ENCODE data around the gene HIP1.
"Not testable (repeated sequence)": the region's sequence is repeated elsewhere in the genome, so short reads cannot be mapped to it uniquely, and the experiment has no call there.

HIP1 gene

GRCh38 chr7:75688200-75689136 lies 50.3 kb downstream of the HIP1 start:
- no peak for FAIRE-seq

GRCh38 chr7:75687246-75688088 lies 51.3 kb downstream of the HIP1 start:
- DNase-seq (ENCODE audit: extremely low spot score, insufficient read length, low read depth) (no peak), FAIRE-seq (no peak)

More at GRCh38 chr7:75688200-75689136, 50.3 kb downstream of the HIP1 start:
- DNase-seq (ENCODE audit: extremely low spot score, insufficient read length, low read depth): no peak

- FAIRE-seq (no peak), DNase-seq (ENCODE audit: extremely low spot score, insufficient read length, low read depth) (no peak)
These were observed 52.2 kb downstream of the HIP1 start for GRCh38 chr7:75686551-75686950.

GRCh38 chr7:75682052-75682451 lies 56.7 kb downstream of the HIP1 start:
- not testable (repeated sequence) for FAIRE-seq; DNase-seq (ENCODE audit: extremely low spot score, insufficient read length, low read depth)

- DNase-seq (ENCODE audit: extremely low spot score, insufficient read length, low read depth) (no peak), FAIRE-seq (no peak)
These were observed 59.7 kb downstream of the HIP1 start for GRCh38 chr7:75679060-75679459.

- no peak for DNase-seq (ENCODE audit: extremely low spot score, insufficient read length, low read depth)
- no peak for FAIRE-seq
These were observed 69.2 kb downstream of the HIP1 start for GRCh38 chr7:75669579-75669978.

GRCh38 chr7:75667938-75668337 lies 70.8 kb downstream of the HIP1 start:
- FAIRE-seq: no peak
- DNase-seq (ENCODE audit: extremely low spot score, insufficient read length, low read depth): no peak

- no peak for DNase-seq (ENCODE audit: extremely low spot score, insufficient read length, low read depth)
- no peak for FAIRE-seq
These were observed 75.3 kb downstream of the HIP1 start for GRCh38 chr7:75663302-75663907.

- FAIRE-seq (peak; percentile 95), DNase-seq (ENCODE audit: extremely low spot score, insufficient read length, low read depth) (peak; percentile 39)
These were observed 76.0 kb downstream of the HIP1 start for GRCh38 chr7:75662579-75663301.

- no peak for FAIRE-seq
- DNase-seq (ENCODE audit: extremely low spot score, insufficient read length, low read depth): no peak
These were observed 78.0 kb downstream of the HIP1 start for GRCh38 chr7:75660566-75661215.

GRCh38 chr7:75658802-75659201 lies 79.9 kb downstream of the HIP1 start:
- DNase-seq (ENCODE audit: extremely low spot score, insufficient read length, low read depth) (no peak), FAIRE-seq (no peak)

GRCh38 chr7:75658369-75658768 lies 80.4 kb downstream of the HIP1 start:
- DNase-seq (ENCODE audit: extremely low spot score, insufficient read length, low read depth): no peak
- no peak for FAIRE-seq

GRCh38 chr7:75657866-75658265 lies 80.9 kb downstream of the HIP1 start:
- no peak for FAIRE-seq

GRCh38 chr7:75656740-75657139 lies 82.0 kb downstream of the HIP1 start:
- FAIRE-seq (no peak), DNase-seq (ENCODE audit: extremely low spot score, insufficient read length, low read depth) (no peak)

More at GRCh38 chr7:75657866-75658265, 80.9 kb downstream of the HIP1 start:
- DNase-seq (ENCODE audit: extremely low spot score, insufficient read length, low read depth): no peak

- FAIRE-seq (no peak), DNase-seq (ENCODE audit: extremely low spot score, insufficient read length, low read depth) (no peak)
These were observed 83.2 kb downstream of the HIP1 start for GRCh38 chr7:75655536-75655935.

GRCh38 chr7:75654855-75655254 lies 83.9 kb downstream of the HIP1 start:
- FAIRE-seq: no peak
- DNase-seq (ENCODE audit: extremely low spot score, insufficient read length, low read depth): no peak

- no peak for DNase-seq (ENCODE audit: extremely low spot score, insufficient read length, low read depth)
- no peak for FAIRE-seq
These were observed 85.1 kb downstream of the HIP1 start for GRCh38 chr7:75653651-75654050.

GRCh38 chr7:75652788-75653187 lies 86.0 kb downstream of the HIP1 start:
- FAIRE-seq (no peak), DNase-seq (ENCODE audit: extremely low spot score, insufficient read length, low read depth) (no peak)

GRCh38 chr7:75650681-75651080 lies 88.1 kb downstream of the HIP1 start:
- no peak for DNase-seq (ENCODE audit: extremely low spot score, insufficient read length, low read depth)
- FAIRE-seq: no peak

All from GM18507 (cell line).